ENCODE data around the gene HTR3D.
"Not testable (repeated sequence)": the region's sequence is repeated elsewhere in the genome, so short reads cannot be mapped to it uniquely, and the experiment has no call there.

Gene HTR3D

GRCh38 chr3:184008161-184008560 is 23.4 kb upstream of the HTR3D start:
- no peaks in the 10 kb centered on the region for H3K9me3 Mint-ChIP-seq
- H3K4me3 Mint-ChIP-seq, result no peak overlapping the region
- no peak overlapping the region for H3K27ac Mint-ChIP-seq
- peaks cover 23% of the 10 kb centered on the region for H3K4me1 Mint-ChIP-seq (ENCODE audit: low read depth)
- H3K27me3 Mint-ChIP-seq, result no peaks in the 10 kb centered on the region
- H3K36me3 Mint-ChIP-seq (ENCODE audit: low read depth), result peaks cover 35% of the 10 kb centered on the region

DNA sequence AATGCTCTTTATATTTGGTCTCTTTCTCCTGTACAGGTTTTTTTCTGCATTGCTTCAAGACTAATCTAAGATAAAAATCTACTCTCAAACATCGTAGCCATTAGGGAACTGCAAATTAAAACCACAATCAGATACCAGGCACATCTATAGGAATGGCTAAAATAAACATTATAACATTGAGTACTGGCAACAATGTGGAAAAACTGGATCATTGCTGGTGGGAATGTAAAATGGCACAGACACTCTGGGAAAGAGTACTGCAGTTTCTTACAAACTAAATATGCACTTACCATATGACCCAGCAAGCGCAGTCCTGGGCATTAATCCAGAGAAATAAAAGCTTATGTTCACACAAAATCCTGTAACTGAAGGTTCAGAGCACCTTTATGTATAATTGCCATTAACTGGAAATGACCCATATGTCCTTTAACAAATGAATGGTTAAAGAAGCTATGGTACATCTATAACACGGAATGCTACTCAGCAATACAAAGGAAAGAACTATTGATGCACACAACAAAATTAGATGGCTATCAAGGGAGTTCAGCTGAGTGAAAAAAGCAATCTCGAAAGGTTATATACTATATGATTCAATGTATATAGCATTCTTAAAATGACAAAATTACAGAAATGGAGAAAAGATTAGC is 20.2 kb upstream of the HTR3D start:
- no peaks in the 10 kb centered on the region for H3K9me3 Mint-ChIP-seq
- H3K27me3 Mint-ChIP-seq, result no peaks in the 10 kb centered on the region
- H3K4me3 Mint-ChIP-seq, result no peak overlapping the region
- H3K36me3 Mint-ChIP-seq (ENCODE audit: low read depth), result peaks cover 33% of the 10 kb centered on the region
- peaks cover 24% of the 10 kb centered on the region for H3K4me1 Mint-ChIP-seq (ENCODE audit: low read depth)
- no peak overlapping the region for H3K27ac Mint-ChIP-seq

GRCh38 chr3:184011937-184012889 is 19.3 kb upstream of the HTR3D start:
- Mint-ChIP-seq H3K36me3 (ENCODE audit: low read depth) (peaks cover 33% of the 10 kb centered on the region), H3K9me3 (no peaks in the 10 kb centered on the region), H3K27ac (no peak overlapping the region), H3K4me1 (ENCODE audit: low read depth) (peaks cover 23% of the 10 kb centered on the region), H3K27me3 (no peaks in the 10 kb centered on the region), H3K4me3 (no peak overlapping the region)

GRCh38 chr3:184015381-184016019 is 16.0 kb upstream of the HTR3D start:
- H3K4me3 Mint-ChIP-seq, result no peak overlapping the region
- peaks cover 28% of the 10 kb centered on the region for H3K4me1 Mint-ChIP-seq (ENCODE audit: low read depth)
- no peak overlapping the region for H3K27ac Mint-ChIP-seq
- peaks cover 26% of the 10 kb centered on the region for H3K36me3 Mint-ChIP-seq (ENCODE audit: low read depth)
- H3K9me3 Mint-ChIP-seq, result no peaks in the 10 kb centered on the region
- peaks cover 5% of the 10 kb centered on the region for H3K27me3 Mint-ChIP-seq

DNA sequence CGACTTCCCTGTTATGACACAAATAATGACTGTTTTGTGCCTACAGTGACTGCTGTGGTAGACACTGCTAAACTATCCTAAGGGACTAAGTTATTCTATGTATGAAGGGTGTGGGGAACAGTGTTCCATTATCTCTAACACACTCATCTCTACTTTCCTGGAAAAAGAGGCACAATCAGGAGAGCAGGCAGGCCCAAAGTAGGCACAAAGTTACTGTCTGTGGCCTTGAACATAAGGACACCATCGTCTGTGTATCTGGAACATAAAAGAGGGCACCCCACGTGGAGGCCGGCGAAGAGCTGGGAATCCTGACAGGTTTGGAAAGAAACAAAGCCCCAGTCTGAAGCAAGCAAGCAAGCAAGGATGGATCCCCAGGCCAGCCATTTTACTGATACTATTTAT is 15.4 kb upstream of the HTR3D start:
- peak overlapping the region; percentile 99 for H3K4me3 Mint-ChIP-seq
- H3K27me3 Mint-ChIP-seq, result peaks cover 9% of the 10 kb centered on the region
- H3K9me3 Mint-ChIP-seq, result no peaks in the 10 kb centered on the region
- peaks cover 20% of the 10 kb centered on the region for H3K36me3 Mint-ChIP-seq (ENCODE audit: low read depth)
- peaks cover 28% of the 10 kb centered on the region for H3K4me1 Mint-ChIP-seq (ENCODE audit: low read depth)
- H3K27ac Mint-ChIP-seq, result no peak overlapping the region

- H3K27me3 Mint-ChIP-seq, result peaks cover 14% of the 10 kb centered on the region
- H3K9me3 Mint-ChIP-seq, result no peaks in the 10 kb centered on the region
- H3K27ac Mint-ChIP-seq, result peak overlapping the region; percentile 90
- H3K36me3 Mint-ChIP-seq (ENCODE audit: low read depth), result peaks cover 13% of the 10 kb centered on the region
- H3K4me3 Mint-ChIP-seq, result peak overlapping the region; percentile 99
- peaks cover 29% of the 10 kb centered on the region for H3K4me1 Mint-ChIP-seq (ENCODE audit: low read depth)
These were observed 14.5 kb upstream of the HTR3D start for GRCh38 chr3:184016811-184017671.

DNA sequence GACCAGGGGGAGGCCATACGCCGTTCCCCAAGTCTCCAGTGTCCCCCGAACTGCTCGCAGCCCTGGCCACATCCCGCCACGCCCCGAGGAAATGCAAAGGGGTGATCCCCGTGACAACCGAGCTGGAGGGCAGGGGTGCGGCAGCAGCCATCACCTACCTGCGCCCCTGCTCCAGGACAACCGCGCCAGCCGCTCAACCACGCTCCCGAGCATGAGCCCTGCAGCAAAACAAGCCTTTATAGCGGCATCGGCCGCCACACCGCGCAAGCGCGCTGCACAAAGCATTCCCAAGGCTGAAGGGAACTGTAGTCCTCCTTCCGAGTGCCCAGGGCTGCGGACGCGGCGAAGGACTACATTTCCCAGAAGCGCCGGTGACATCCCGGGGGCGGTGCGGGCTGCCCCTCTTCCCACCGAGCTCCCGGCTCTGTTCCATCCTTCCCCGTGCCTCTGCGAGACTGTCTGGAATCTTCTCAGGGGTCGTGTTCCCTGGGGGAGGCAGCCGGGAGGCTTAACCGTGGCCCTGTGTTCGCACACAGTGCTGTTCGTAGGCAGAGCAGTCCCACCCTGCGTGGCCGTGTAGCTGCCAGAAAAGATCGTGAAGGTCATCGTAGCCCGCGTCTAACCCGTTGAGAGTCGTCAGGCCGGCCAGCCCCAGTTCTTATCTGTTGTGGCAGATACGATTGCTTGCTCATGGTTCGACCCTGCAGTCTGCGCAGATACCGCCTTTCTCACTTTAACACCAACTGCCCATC is 13.7 kb upstream of the HTR3D start, which contains the start of gene ABCC5:
Gene ABCC5 (minus strand): TSS at position 213 of the 752 bp plus-strand sequence. CDS start 3,492 bp downstream, outside the sequence.
- H3K36me3 Mint-ChIP-seq (ENCODE audit: low read depth), result peaks cover 8% of the 10 kb centered on the region
- no peaks in the 10 kb centered on the region for H3K9me3 Mint-ChIP-seq
- H3K27ac Mint-ChIP-seq, result peak within 1 kb of the TSS; percentile 90
- H3K27me3 Mint-ChIP-seq, result peaks cover 14% of the 10 kb centered on the region
- peaks cover 31% of the 10 kb centered on the region for H3K4me1 Mint-ChIP-seq (ENCODE audit: low read depth)
- peak within 1 kb of the TSS; percentile 99 for H3K4me3 Mint-ChIP-seq

GRCh38 chr3:184018424-184018973 is 13.0 kb upstream of the HTR3D start:
- H3K27ac Mint-ChIP-seq, result peak overlapping the region; percentile 0
- H3K4me1 Mint-ChIP-seq (ENCODE audit: low read depth), result peaks cover 31% of the 10 kb centered on the region
- H3K27me3 Mint-ChIP-seq, result peaks cover 18% of the 10 kb centered on the region
- no peaks in the 10 kb centered on the region for H3K9me3 Mint-ChIP-seq
- peaks cover 6% of the 10 kb centered on the region for H3K36me3 Mint-ChIP-seq (ENCODE audit: low read depth)
- H3K4me3 Mint-ChIP-seq, result peak overlapping the region; percentile 99

GRCh38 chr3:184022323-184022722 is 9.2 kb upstream of the HTR3D start:
- Mint-ChIP-seq H3K9me3 (no peaks in the 10 kb centered on the region), H3K27me3 (peaks cover 22% of the 10 kb centered on the region), H3K36me3 (ENCODE audit: low read depth) (no peaks in the 10 kb centered on the region), H3K4me3 (no peak overlapping the region), H3K27ac (no peak overlapping the region), H3K4me1 (ENCODE audit: low read depth) (peaks cover 16% of the 10 kb centered on the region)

DNA sequence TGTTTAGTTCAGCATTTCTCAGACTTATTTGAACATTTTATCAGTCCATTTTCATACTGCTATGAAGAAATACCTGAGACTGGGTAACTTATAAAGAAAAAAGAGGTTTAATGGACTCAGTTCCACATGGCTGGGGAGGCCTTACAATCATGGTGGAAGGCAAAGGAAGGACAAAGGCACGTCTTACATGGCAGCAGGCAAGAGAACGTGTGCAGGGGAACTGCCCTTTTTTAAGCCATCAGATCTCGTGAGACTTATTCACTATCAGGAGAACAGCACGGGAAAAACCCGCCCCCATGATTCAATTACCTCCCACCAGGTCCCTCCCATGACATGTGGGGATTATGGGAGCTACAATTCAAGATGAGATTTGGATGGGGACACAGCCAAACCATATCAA is 6.3 kb upstream of the HTR3D start:
- H3K4me3 Mint-ChIP-seq; H3K9me3 Mint-ChIP-seq; H3K27ac Mint-ChIP-seq; H3K36me3 Mint-ChIP-seq (ENCODE audit: low read depth); H3K4me1 Mint-ChIP-seq (ENCODE audit: low read depth): not testable (repeated sequence)
- H3K27me3 Mint-ChIP-seq, result peaks cover 16% of the 10 kb centered on the region

- not testable (repeated sequence) for H3K4me3 Mint-ChIP-seq; H3K27ac Mint-ChIP-seq; H3K4me1 Mint-ChIP-seq (ENCODE audit: low read depth); H3K36me3 Mint-ChIP-seq (ENCODE audit: low read depth); H3K9me3 Mint-ChIP-seq; H3K27me3 Mint-ChIP-seq
These were observed 3.2 kb upstream of the HTR3D start for GRCh38 chr3:184028275-184028890.

- Mint-ChIP-seq H3K4me3 (no peak overlapping the region), H3K36me3 (ENCODE audit: low read depth) (no peaks in the 10 kb centered on the region), H3K27ac (no peak overlapping the region), H3K4me1 (ENCODE audit: low read depth) (no peaks in the 10 kb centered on the region), H3K27me3 (peaks cover 4% of the 10 kb centered on the region), H3K9me3 (no peaks in the 10 kb centered on the region)
These were observed 2.1 kb upstream of the HTR3D start for GRCh38 chr3:184029443-184029842.

- Mint-ChIP-seq H3K27me3 (peaks cover 4% of the 10 kb centered on the region), H3K36me3 (ENCODE audit: low read depth) (no peaks in the 10 kb centered on the region), H3K27ac (no peak overlapping the region), H3K4me1 (ENCODE audit: low read depth) (no peaks in the 10 kb centered on the region), H3K4me3 (no peak overlapping the region), H3K9me3 (no peaks in the 10 kb centered on the region)
These were observed 1.0 kb upstream of the HTR3D start for GRCh38 chr3:184030536-184030935.
